Right lung (tissue), 5 donors: ENCODE measurements around the gene ITGB1BP1. TPM values are rescaled to one million over a fixed set of nuclear protein-coding genes. Genes with fewer than 3 reads are reported as not detected.

Source experiments
- DNase-seq, 2 donors: peaks; one replicate each; pipeline ENCODE4 v3.0.0-alpha.2; 2013
- polyA plus RNA-seq, 5 donors: library from polyadenylated mRNA; unstranded; fragments of 120-200 nt; gene quantifications; one replicate each; pipeline versions ENCODE4 v1.2.1 to v1.2.3, GENCODE V29; 2013; ENCODE audit warnings: inconsistent platforms in 1 of 5, low replicate concordance in 1 of 5; ENCODE audit not compliant: insufficient read length in 5 of 5, insufficient read depth in 1 of 5

ITGB1BP1 gene
- polyA plus RNA-seq, 5 donors: 72.3 to 102 (median 82.1) TPM

GRCh38 chr2:9430316-9431293 is 7.3 kb upstream of the ITGB1BP1 start:
- DNase-seq: no peak

GRCh38 chr2:9428965-9429577 is 5.7 kb upstream of the ITGB1BP1 start:
- DNase-seq: no peak

GRCh38 chr2:9424447-9425164 is 1.3 kb upstream of the ITGB1BP1 start:
- no peak for DNase-seq

GRCh38 chr2:9423922-9424272 is 569 bp upstream of the ITGB1BP1 start:
- no peak for DNase-seq

- peak in 1 of 2 donors; percentile 12 for DNase-seq
These were observed 818 bp downstream of the ITGB1BP1 start for GRCh38 chr2:9422321-9423099.

- DNase-seq: no peak
These were observed 2.8 kb downstream of the ITGB1BP1 start for GRCh38 chr2:9420495-9420894.

GRCh38 chr2:9419541-9419940 is 3.8 kb downstream of the ITGB1BP1 start:
- no peak for DNase-seq

GRCh38 chr2:9418746-9419145 is 4.6 kb downstream of the ITGB1BP1 start:
- DNase-seq: no peak

- no peak for DNase-seq
These were observed 5.6 kb downstream of the ITGB1BP1 start for GRCh38 chr2:9417725-9418124.

- no peak for DNase-seq
These were observed 6.4 kb downstream of the ITGB1BP1 start for GRCh38 chr2:9416962-9417316.

- DNase-seq: no peak
These were observed 6.9 kb downstream of the ITGB1BP1 start for GRCh38 chr2:9416267-9416961.

GRCh38 chr2:9415516-9416169 is 7.7 kb downstream of the ITGB1BP1 start:
- DNase-seq: no peak

- no peak for DNase-seq
These were observed 10.5 kb downstream of the ITGB1BP1 start for GRCh38 chr2:9412781-9413180.

GRCh38 chr2:9410108-9410507 is 13.2 kb downstream of the ITGB1BP1 start:
- no peak for DNase-seq

GRCh38 chr2:9408641-9409151 is 14.6 kb downstream of the ITGB1BP1 start:
- no peak for DNase-seq

GRCh38 chr2:9407363-9407811 is 15.9 kb downstream of the ITGB1BP1 start:
- no peak for DNase-seq

- DNase-seq: no peak
These were observed 16.6 kb downstream of the ITGB1BP1 start for GRCh38 chr2:9406529-9407362.

GRCh38 chr2:9405636-9406035 is 17.7 kb downstream of the ITGB1BP1 start:
- DNase-seq: no peak

GRCh38 chr2:9404451-9404850 is 18.9 kb downstream of the ITGB1BP1 start:
- no peak for DNase-seq
